BLaER1 (cell line): ENCODE measurements around the gene AADAC.
"Not testable (repeated sequence)": the region's sequence is repeated elsewhere in the genome, so short reads cannot be mapped to it uniquely, and the experiment has no call there.

Source experiments
- H3K27ac ChIP-seq: shearing (Covaris generic); formaldehyde crosslinking; 2 replicates; pipeline ENCODE4 v1.8.1; 2022
- H3K27me3 ChIP-seq: shearing (Covaris generic); formaldehyde crosslinking; 2 replicates; pipeline ENCODE4 v1.8.1; 2022
- H3K36me3 ChIP-seq: shearing (Covaris generic); formaldehyde crosslinking; 2 replicates; pipeline ENCODE4 v1.8.1; 2022
- H3K4me1 ChIP-seq: shearing (Covaris generic); formaldehyde crosslinking; 2 replicates; pipeline ENCODE4 v1.8.1; 2022
- H3K4me2 ChIP-seq: shearing (Covaris generic); formaldehyde crosslinking; 2 replicates; pipeline ENCODE4 v1.8.1; 2022
- H3K4me3 ChIP-seq: shearing (Covaris generic); formaldehyde crosslinking; 2 replicates; pipeline ENCODE4 v1.8.1; 2022
- H3K9ac ChIP-seq: shearing (Covaris generic); formaldehyde crosslinking; 2 replicates; pipeline ENCODE4 v1.8.1; 2022
- H3K9me3 ChIP-seq: shearing (Covaris generic); formaldehyde crosslinking; 2 replicates; pipeline ENCODE4 v1.8.1; 2022
- H4K20me1 ChIP-seq: shearing (Covaris generic); formaldehyde crosslinking; 2 replicates; pipeline ENCODE4 v1.8.1; 2022
- Cebpa-rat ChIP-seq: shearing (Covaris generic); IDR thresholded peaks from 2 replicates; pipeline ENCODE4 v1.8.1; 2022

AADAC gene

DNA sequence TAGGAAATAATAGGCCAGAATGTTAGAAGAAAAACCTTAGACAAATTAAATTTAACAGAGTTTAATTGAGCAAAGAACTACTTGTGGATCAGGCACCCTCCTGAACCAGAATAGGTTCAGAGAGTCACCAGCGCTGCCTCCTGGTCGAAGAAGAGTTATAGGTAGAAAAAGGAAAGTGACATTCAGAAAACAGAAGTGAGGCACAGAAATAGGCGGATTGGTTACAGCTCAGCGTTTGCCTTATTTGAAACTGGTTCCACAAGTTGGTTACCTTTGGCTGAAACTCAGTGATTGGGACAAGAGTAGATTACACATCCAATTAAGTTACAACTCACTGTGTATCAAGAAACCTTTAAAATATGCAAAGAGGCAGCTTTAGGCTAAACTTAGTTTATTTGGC, 4.4 kb downstream of the AADAC start:
- no peaks in the 10 kb centered on the region for H3K4me1 ChIP-seq
- H3K27me3 ChIP-seq = no peaks in the 10 kb centered on the region
- H3K4me2 ChIP-seq = no peak overlapping the region
- no peaks in the 10 kb centered on the region for H3K9me3 ChIP-seq
- no peaks in the 10 kb centered on the region for H3K36me3 ChIP-seq
- no peak overlapping the region for H3K27ac ChIP-seq
- TF ChIP-seq Cebpa-rat = no peak
- no peaks in the 10 kb centered on the region for H4K20me1 ChIP-seq
- H3K9ac ChIP-seq = no peak overlapping the region
- H3K4me3 ChIP-seq = no peak overlapping the region

DNA sequence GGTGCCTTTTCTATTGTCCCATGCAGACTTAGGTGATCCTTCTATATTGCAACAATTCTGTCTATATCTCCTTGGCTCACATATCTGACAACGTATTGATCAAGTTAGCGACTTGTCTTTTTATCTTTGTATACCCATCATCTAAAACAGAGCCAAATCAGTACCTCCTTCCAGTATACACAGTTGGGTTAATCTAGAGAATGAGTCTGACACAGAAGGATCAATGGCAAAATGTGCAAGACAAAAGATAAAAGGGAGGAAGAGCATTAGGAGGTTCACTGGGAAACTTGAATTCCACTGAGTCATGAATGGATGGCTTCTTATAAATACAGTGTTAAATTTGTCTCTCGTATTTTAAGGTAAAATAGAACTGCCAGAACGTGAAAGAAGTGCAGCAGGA, 6.0 kb downstream of the AADAC start:
- Histone ChIP-seq H3K9ac (no peak overlapping the region), H3K36me3 (no peaks in the 10 kb centered on the region), H3K4me1 (no peaks in the 10 kb centered on the region), H3K4me2 (no peak overlapping the region), H3K27ac (no peak overlapping the region), H3K9me3 (no peaks in the 10 kb centered on the region), H3K27me3 (no peaks in the 10 kb centered on the region), H4K20me1 (no peaks in the 10 kb centered on the region), H3K4me3 (no peak overlapping the region)
- no peak for TF ChIP-seq Cebpa-rat

DNA sequence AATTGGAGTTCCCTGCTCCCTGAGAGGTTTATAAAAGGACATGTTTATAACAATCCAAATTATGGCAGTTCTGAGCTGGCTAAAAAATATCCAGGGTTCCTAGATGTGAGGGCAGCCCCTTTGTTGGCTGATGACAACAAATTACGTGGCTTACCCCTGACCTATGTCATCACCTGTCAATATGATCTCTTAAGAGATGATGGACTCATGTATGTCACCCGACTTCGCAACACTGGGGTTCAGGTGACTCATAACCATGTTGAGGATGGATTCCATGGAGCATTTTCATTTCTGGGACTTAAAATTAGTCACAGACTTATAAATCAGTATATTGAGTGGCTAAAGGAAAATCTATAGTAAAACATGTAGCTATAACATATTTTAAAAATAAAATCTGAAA, 13.9 kb downstream of the AADAC start:
- Histone ChIP-seq H3K4me1 (no peaks in the 10 kb centered on the region), H3K4me2 (no peak overlapping the region), H3K4me3 (no peak overlapping the region), H3K27ac (no peak overlapping the region), H4K20me1 (no peaks in the 10 kb centered on the region), H3K36me3 (no peaks in the 10 kb centered on the region), H3K27me3 (no peaks in the 10 kb centered on the region), H3K9ac (no peak overlapping the region), H3K9me3 (no peaks in the 10 kb centered on the region)
- TF ChIP-seq Cebpa-rat = no peak

DNA sequence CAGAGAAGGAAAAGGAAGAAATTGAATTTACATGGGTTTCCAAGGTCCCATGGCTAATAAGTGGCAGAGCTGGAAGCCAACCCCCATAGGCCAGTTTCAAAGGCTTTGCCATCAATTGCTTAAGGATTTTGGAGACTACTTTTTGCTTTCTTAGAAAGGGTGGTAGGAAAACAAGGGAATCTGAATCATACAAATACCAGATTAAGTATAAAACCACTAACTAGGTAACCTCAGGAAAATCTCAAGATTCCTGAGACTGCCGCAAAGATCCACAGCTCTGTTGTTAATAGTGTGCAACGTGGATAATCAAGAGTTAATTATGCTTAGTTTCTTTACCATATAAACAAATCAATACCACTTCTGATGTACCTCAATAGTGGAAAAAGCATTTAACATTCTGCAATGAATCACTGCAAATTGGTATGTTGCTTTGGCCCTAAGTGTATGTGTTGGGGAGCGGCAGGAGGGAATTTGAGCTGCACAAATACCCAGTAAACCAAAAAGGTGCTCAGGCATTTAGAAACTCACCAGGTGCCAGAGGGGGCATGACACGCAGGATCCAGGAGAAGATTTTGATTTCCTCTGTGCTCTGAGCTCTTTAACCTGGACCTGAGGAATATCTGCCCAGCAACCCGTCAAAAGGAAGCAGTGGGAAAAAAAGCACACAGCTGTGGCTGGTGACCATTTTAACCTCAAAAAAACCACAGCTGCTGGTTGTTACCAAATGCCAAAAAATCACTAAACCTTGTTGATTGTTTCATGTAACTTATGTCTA, 22.0 kb downstream of the AADAC start:
- no peak overlapping the region for H3K4me3 ChIP-seq
- peaks cover 38% of the 10 kb centered on the region for H3K4me1 ChIP-seq
- no peaks in the 10 kb centered on the region for H3K36me3 ChIP-seq
- no peak for TF ChIP-seq Cebpa-rat
- H3K9me3 ChIP-seq = no peaks in the 10 kb centered on the region
- no peak overlapping the region for H3K27ac ChIP-seq
- H3K9ac ChIP-seq = no peak overlapping the region
- peak overlapping the region; percentile 61 for H3K4me2 ChIP-seq
- H3K27me3 ChIP-seq = no peaks in the 10 kb centered on the region
- no peaks in the 10 kb centered on the region for H4K20me1 ChIP-seq

DNA sequence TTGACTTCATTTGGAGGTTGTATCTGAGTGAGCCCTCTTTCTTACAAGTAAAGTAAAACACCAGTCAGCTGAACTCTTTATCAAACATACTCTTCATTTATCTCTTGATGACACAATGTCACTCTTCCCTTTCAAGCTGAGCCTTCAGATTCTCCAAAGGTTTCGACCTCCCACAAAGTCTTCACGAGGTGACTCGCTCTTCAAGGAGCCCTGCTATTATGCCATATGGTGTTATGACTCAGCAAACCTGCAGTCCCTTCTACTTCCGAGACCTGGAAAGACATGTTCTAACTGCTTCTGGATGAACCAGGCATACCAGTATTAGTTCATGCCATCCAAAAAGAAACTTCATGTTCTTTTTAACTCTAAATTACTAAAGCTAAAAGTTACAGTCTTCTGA, 23.1 kb downstream of the AADAC start:
- Histone ChIP-seq H3K36me3 (no peaks in the 10 kb centered on the region), H3K4me3 (no peak overlapping the region), H4K20me1 (no peaks in the 10 kb centered on the region), H3K27ac (no peak overlapping the region; the same call in 1 of the 2 replicates), H3K4me2 (peak overlapping the region; percentile 12), H3K9ac (no peak overlapping the region), H3K4me1 (peaks cover 38% of the 10 kb centered on the region), H3K27me3 (no peaks in the 10 kb centered on the region), H3K9me3 (no peaks in the 10 kb centered on the region)
- TF ChIP-seq Cebpa-rat = no peak

DNA sequence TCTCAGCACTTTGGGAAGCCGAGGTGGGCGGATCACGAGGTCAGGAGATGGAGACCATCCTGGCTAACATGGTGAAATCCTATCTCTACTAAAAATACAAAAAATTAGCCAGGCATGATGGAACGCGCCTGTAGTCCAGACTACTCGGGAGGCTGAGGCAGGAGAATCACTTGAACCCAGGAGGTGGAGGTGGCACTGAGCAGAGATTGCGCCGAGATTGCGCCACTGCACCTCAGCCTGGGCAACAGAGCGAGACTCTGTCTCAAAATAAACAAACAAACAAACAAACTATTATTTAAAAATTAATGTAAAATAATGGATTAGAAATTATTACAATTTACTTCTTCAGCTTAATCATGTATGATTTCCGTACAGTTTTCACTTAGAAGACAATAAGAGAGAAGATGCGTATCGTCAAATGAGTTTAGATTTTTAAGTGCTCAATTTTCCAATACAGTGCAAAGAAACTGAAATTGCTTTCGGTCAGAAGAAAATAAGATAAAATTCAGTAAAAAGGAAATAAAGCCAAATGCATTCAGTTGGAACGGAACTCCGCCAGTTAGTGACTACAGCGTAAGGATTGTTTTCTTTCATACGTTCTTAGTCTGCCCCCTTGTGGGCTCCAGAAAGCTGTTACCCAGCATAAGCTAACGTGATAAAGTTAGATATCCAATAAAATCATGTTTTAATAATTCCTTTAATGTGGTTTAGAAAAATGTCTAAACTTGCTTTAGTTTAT, 24.8 kb downstream of the AADAC start:
- peak overlapping the region; percentile 55 for H3K4me2 ChIP-seq
- no peaks in the 10 kb centered on the region for H3K27me3 ChIP-seq
- 0 out of 2 replicates have a peak overlapping the region, but pooled peaks have one; percentile 27 for H3K4me3 ChIP-seq
- H4K20me1 ChIP-seq = no peaks in the 10 kb centered on the region
- H3K4me1 ChIP-seq = peaks cover 38% of the 10 kb centered on the region
- H3K36me3 ChIP-seq = no peaks in the 10 kb centered on the region
- no peak overlapping the region for H3K27ac ChIP-seq
- no peak for TF ChIP-seq Cebpa-rat
- H3K9ac ChIP-seq = no peak overlapping the region
- no peaks in the 10 kb centered on the region for H3K9me3 ChIP-seq

DNA sequence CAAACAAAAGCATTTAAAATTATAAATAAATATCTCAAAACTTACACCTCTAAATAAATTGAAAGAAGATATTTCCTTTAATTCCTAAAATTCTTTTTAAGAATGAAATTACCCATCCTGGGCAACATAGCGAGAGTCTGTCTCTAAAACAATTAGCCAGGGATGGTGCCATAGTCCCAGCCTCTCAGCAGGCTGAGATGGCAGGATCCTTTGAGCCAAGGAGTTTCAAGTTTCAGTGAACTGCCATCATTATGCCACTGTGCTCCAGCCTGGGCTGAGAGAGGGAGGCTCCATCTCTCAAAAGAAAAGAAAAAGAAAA, 25.4 kb downstream of the AADAC start:
- no peak overlapping the region for H3K4me2 ChIP-seq
- H3K27me3 ChIP-seq = no peaks in the 10 kb centered on the region
- H3K4me1 ChIP-seq = peaks cover 35% of the 10 kb centered on the region
- H3K4me3 ChIP-seq = no peak overlapping the region
- no peak for TF ChIP-seq Cebpa-rat
- no peaks in the 10 kb centered on the region for H3K36me3 ChIP-seq
- H3K9me3 ChIP-seq = no peaks in the 10 kb centered on the region
- no peak overlapping the region for H3K9ac ChIP-seq
- 0 out of 2 replicates have a peak overlapping the region, but pooled peaks have one; percentile 49 for H3K27ac ChIP-seq
- no peaks in the 10 kb centered on the region for H4K20me1 ChIP-seq

DNA sequence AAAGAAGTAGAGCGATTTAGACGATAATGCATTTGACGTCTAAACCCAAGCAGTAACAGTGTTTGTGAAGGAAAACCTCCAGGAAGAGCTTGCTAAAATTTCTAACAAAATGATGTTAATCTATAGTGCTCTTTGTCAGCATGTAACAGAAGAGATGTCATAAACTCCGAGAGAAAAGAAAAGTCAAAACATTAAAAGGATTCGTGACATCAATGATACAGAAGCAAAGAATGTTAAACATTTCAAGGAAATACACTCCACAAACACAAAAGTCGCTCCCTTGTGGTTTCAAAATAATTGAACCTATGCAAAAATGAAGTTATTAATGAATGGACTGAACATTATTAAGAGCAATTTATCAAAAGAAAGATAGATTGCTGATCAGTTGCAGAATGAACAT, 27.9 kb downstream of the AADAC start:
- H3K4me3 ChIP-seq = no peak overlapping the region
- no peak overlapping the region for H3K27ac ChIP-seq
- no peaks in the 10 kb centered on the region for H3K27me3 ChIP-seq
- peaks cover 14% of the 10 kb centered on the region for H3K4me1 ChIP-seq
- no peaks in the 10 kb centered on the region for H4K20me1 ChIP-seq
- H3K36me3 ChIP-seq = no peaks in the 10 kb centered on the region
- H3K9me3 ChIP-seq = no peaks in the 10 kb centered on the region
- no peak for TF ChIP-seq Cebpa-rat
- H3K9ac ChIP-seq = no peak overlapping the region
- H3K4me2 ChIP-seq = no peak overlapping the region

DNA sequence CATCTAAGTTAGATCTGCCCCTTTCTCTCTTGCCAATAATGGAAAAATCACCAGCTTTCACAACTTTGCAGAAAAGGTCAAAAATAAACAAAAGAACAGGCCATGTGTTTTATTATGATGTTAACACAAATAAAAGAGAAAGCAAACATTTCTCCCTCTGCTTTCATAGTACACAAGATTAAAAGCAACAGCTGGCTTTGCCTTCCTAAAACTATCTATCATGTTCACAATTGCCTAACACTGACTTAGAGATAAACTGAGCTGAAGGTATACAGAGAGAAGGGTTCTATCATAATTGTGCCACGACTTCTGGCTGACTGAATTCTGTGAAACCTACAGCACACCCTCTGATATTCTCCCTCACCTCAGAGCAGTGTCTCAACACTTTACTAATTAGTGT, 29.4 kb downstream of the AADAC start:
- Histone ChIP-seq H3K4me1 (peaks cover 5% of the 10 kb centered on the region; the same call in 1 of the 2 replicates), H3K36me3 (no peaks in the 10 kb centered on the region), H3K4me2 (no peak overlapping the region), H4K20me1 (no peaks in the 10 kb centered on the region), H3K4me3 (no peak overlapping the region), H3K27ac (no peak overlapping the region), H3K9me3 (no peaks in the 10 kb centered on the region), H3K9ac (no peak overlapping the region), H3K27me3 (no peaks in the 10 kb centered on the region)
- TF ChIP-seq Cebpa-rat = no peak

DNA sequence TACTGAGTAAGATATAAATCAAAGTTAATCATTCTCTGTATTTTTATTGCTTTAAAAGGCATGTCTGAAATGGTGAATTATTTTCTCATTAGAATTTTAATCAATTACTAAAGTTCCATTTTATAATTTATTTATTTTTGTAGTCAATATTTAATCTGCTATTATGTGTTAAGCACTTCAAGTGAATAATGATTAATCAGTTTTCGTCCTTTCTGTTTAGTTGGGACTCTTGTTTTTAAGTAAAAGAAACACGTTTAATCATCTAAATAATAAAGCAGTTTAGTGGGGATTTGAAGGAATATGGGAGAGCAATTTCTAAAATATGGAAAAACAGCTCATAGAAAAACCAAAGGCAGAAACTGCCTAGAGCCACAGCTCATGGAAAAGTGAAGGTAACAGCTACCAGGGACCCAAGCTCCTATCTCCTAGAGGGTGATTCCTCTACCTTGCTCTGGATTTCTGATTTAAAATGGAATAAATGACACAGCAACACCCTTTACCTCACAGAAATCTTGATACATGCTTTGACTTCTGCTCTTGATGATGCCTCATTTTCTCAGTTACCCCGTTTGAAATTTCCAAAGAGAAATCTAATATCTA, 31.5 kb downstream of the AADAC start:
- TF ChIP-seq Cebpa-rat = no peak
- H3K4me1 ChIP-seq = no peaks in the 10 kb centered on the region

DNA sequence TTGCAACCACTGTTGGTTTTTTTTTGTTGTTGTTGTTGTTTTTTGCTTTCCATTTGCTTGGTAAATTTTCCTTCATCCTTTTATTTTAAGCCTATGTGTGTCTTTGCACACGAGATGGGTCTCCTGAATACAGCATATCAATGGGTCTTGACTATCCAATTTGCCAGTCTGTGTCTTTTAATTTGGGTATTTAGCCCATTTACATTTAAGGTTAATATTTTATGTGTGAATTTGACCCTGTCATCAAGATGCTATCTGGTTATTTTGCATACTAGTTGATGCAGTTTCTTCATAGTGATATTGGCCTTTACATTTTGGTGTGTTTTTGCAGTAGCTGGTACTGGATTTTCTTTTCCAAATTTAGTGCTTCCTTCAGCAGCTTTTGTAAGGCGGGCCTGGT, 36.1 kb downstream of the AADAC start:
- not testable (repeated sequence) for H3K4me1 ChIP-seq, H3K27me3 ChIP-seq, H3K4me2 ChIP-seq, H3K9ac ChIP-seq, H3K4me3 ChIP-seq, H3K27ac ChIP-seq, H3K36me3 ChIP-seq, H4K20me1 ChIP-seq
- H3K9me3 ChIP-seq = peaks cover 26% of the 10 kb centered on the region

More for the DNA sequence above, 31.5 kb downstream of the AADAC start:
- Histone ChIP-seq H3K27ac (no peak overlapping the region), H3K9ac (no peak overlapping the region), H3K4me2 (no peak overlapping the region), H3K4me3 (no peak overlapping the region), H3K36me3 (no peaks in the 10 kb centered on the region), H4K20me1 (no peaks in the 10 kb centered on the region), H3K27me3 (no peaks in the 10 kb centered on the region), H3K9me3 (peaks cover 7% of the 10 kb centered on the region; the same call in 1 of the 2 replicates)
